NCI-H446 (cell line): Measurements from ENCODE around the gene TMC5.
"Not testable (repeated sequence)": the region's sequence is repeated elsewhere in the genome, so short reads cannot be mapped to it uniquely, and the experiment has no call there.

Source experiments
- DNase-seq, 2 experiments: peaks; one replicate each; lab custom pipeline; 2025; lab: John Stamatoyannopoulos, UW

TMC5 gene

GRCh38 chr16:19406891-19407491, 10.7 kb upstream of the TMC5 start:
- DNase-seq: no peak

GRCh38 chr16:19410435-19411171, 7.1 kb upstream of the TMC5 start:
- no peak for DNase-seq

GRCh38 chr16:19411298-19411697, 6.4 kb upstream of the TMC5 start:
- no peak for DNase-seq

GRCh38 chr16:19412055-19412454, 5.6 kb upstream of the TMC5 start:
- not testable (repeated sequence) for DNase-seq

- no peak for DNase-seq
These were observed 2.2 kb upstream of the TMC5 start for GRCh38 chr16:19415461-19415860.

GRCh38 chr16:19415918-19416317, 1.8 kb upstream of the TMC5 start:
- no peak for DNase-seq

- DNase-seq: no peak
These were observed 517 bp downstream of the TMC5 start for GRCh38 chr16:19418200-19418599.

GRCh38 chr16:19419698-19420075, 2.0 kb downstream of the TMC5 start:
- no peak for DNase-seq

- DNase-seq: no peak
These were observed 6.8 kb downstream of the TMC5 start for GRCh38 chr16:19424478-19424877.

GRCh38 chr16:19430345-19430744, 12.7 kb downstream of the TMC5 start:
- DNase-seq: no peak

GRCh38 chr16:19431636-19432340, 14.1 kb downstream of the TMC5 start:
- no peak for DNase-seq

GRCh38 chr16:19432429-19432828, 14.7 kb downstream of the TMC5 start:
- DNase-seq: no peak

GRCh38 chr16:19434584-19434983, 16.9 kb downstream of the TMC5 start:
- no peak for DNase-seq

- no peak for DNase-seq
These were observed 18.9 kb downstream of the TMC5 start for GRCh38 chr16:19436540-19436939.

- no peak for DNase-seq
These were observed 19.6 kb downstream of the TMC5 start for GRCh38 chr16:19437280-19437679.

GRCh38 chr16:19438739-19439138, 21.1 kb downstream of the TMC5 start:
- DNase-seq: no peak

GRCh38 chr16:19439483-19439882, 21.8 kb downstream of the TMC5 start:
- DNase-seq: no peak

GRCh38 chr16:19443659-19444058, 26.0 kb downstream of the TMC5 start:
- DNase-seq: no peak

GRCh38 chr16:19446300-19446846, 28.7 kb downstream of the TMC5 start:
- no peak for DNase-seq

GRCh38 chr16:19446886-19447285, 29.2 kb downstream of the TMC5 start:
- no peak for DNase-seq

GRCh38 chr16:19450186-19450585, 32.5 kb downstream of the TMC5 start:
- DNase-seq: no peak

GRCh38 chr16:19458722-19459379, 41.2 kb downstream of the TMC5 start:
- no peak for DNase-seq
